Glutamatergic neuron (in vitro differentiated cells): ENCODE measurements around the gene AMMECR1. TPM values are rescaled to one million over a fixed set of nuclear protein-coding genes. Genes with fewer than 3 reads are reported as not detected.
A peak's percentile ranks its signal among the peaks of the same experiment; 100 is the strongest.

Experiments
- DNase-seq: peaks from one replicate; pipeline ENCODE4 v3.0.0; 2022
- H3K27ac Mint-ChIP-seq: one replicate; pipeline ENCODE4 v1.8.0; 2020; ENCODE audit warnings: mild to moderate bottlenecking, mixed read lengths, inconsistent platforms; ENCODE audit not compliant: unreplicated experiment
- H3K27me3 Mint-ChIP-seq: one replicate; pipeline ENCODE4 v1.8.0; 2020; ENCODE audit warnings: mild to moderate bottlenecking, moderate library complexity, mixed read lengths, inconsistent platforms; ENCODE audit not compliant: unreplicated experiment
- H3K36me3 Mint-ChIP-seq: one replicate; pipeline ENCODE4 v1.8.0; 2020; ENCODE audit warnings: mild to moderate bottlenecking, mixed read lengths, inconsistent platforms; ENCODE audit not compliant: unreplicated experiment
- H3K4me1 Mint-ChIP-seq: one replicate; pipeline ENCODE4 v1.8.0; 2020; ENCODE audit warnings: mild to moderate bottlenecking, low read depth, mixed read lengths, inconsistent platforms; ENCODE audit not compliant: unreplicated experiment
- H3K4me3 Mint-ChIP-seq: one replicate; pipeline ENCODE4 v1.8.0; 2020; ENCODE audit warnings: mild to moderate bottlenecking, mixed read lengths, inconsistent platforms; ENCODE audit not compliant: unreplicated experiment
- H3K9me3 Mint-ChIP-seq: one replicate; pipeline ENCODE4 v1.8.0; 2020; ENCODE audit warnings: mild to moderate bottlenecking, moderate library complexity, mixed read lengths, inconsistent platforms; ENCODE audit not compliant: unreplicated experiment
- CTCF ChIP-seq: fragments of 200-600 bp; sonication (generic); IDR thresholded peaks from one replicate; pipeline ENCODE4 v1.5.0; 2021; ENCODE audit not compliant: partially characterized antibody, unreplicated experiment
- total RNA-seq: library from RNA; stranded (reverse); fragmentation: NEBNext Ultra II Directional; extraction: Animal tissue kit (Norgen Biotek cat#: 25700); gene quantifications from one replicate; pipeline ENCODE4 v1.2.1, GENCODE V29; 2021; ENCODE audit not compliant: unreplicated experiment

AMMECR1 gene
- total RNA-seq, 1 donor from 2014 or later, result 2.3 TPM

GRCh38 chrX:110161361-110161686, 156.6 kb downstream of the AMMECR1 start:
- peaks cover 1% of the 10 kb centered on the region for H3K4me1 Mint-ChIP-seq
- H3K36me3 Mint-ChIP-seq, result no peaks in the 10 kb centered on the region
- no peaks in the 10 kb centered on the region for H3K27me3 Mint-ChIP-seq
- H3K27ac Mint-ChIP-seq, result no peak overlapping the region
- TF ChIP-seq CTCF, result no peak
- DNase-seq, result no peak
- H3K4me3 Mint-ChIP-seq, result no peak overlapping the region
- no peaks in the 10 kb centered on the region for H3K9me3 Mint-ChIP-seq

GRCh38 chrX:110159865-110160264, 158.0 kb downstream of the AMMECR1 start:
- H3K36me3 Mint-ChIP-seq, result no peaks in the 10 kb centered on the region
- H3K4me1 Mint-ChIP-seq, result peaks cover 1% of the 10 kb centered on the region
- H3K27ac Mint-ChIP-seq, result peak overlapping the region; percentile 22
- no peak for DNase-seq
- H3K27me3 Mint-ChIP-seq, result no peaks in the 10 kb centered on the region
- H3K9me3 Mint-ChIP-seq, result no peaks in the 10 kb centered on the region
- H3K4me3 Mint-ChIP-seq, result no peak overlapping the region
- no peak for TF ChIP-seq CTCF

- Mint-ChIP-seq H3K27me3 (no peaks in the 10 kb centered on the region), H3K4me3 (no peak overlapping the region), H3K4me1 (peaks cover 1% of the 10 kb centered on the region), H3K9me3 (no peaks in the 10 kb centered on the region), H3K36me3 (no peaks in the 10 kb centered on the region), H3K27ac (peak overlapping the region; percentile 64)
- no peak for TF ChIP-seq CTCF
- no peak for DNase-seq
Observed at GRCh38 chrX:110159235-110159634, 158.7 kb downstream of the AMMECR1 start.

- Mint-ChIP-seq H3K36me3 (no peaks in the 10 kb centered on the region), H3K4me3 (no peak overlapping the region), H3K4me1 (peaks cover 1% of the 10 kb centered on the region), H3K27me3 (no peaks in the 10 kb centered on the region), H3K9me3 (no peaks in the 10 kb centered on the region), H3K27ac (no peak overlapping the region)
- no peak for DNase-seq
- no peak for TF ChIP-seq CTCF
Observed at GRCh38 chrX:110157444-110157843, 160.4 kb downstream of the AMMECR1 start.

- DNase-seq, result no peak
- no peaks in the 10 kb centered on the region for H3K36me3 Mint-ChIP-seq
- no peaks in the 10 kb centered on the region for H3K9me3 Mint-ChIP-seq
- peaks cover 1% of the 10 kb centered on the region for H3K4me1 Mint-ChIP-seq
- no peak overlapping the region for H3K4me3 Mint-ChIP-seq
- peak; percentile 62 for TF ChIP-seq CTCF
- no peak overlapping the region for H3K27ac Mint-ChIP-seq
- no peaks in the 10 kb centered on the region for H3K27me3 Mint-ChIP-seq
Observed at GRCh38 chrX:110156167-110156754, 161.6 kb downstream of the AMMECR1 start.
